Measurements from ENCODE around the gene ZNF775.

DNA sequence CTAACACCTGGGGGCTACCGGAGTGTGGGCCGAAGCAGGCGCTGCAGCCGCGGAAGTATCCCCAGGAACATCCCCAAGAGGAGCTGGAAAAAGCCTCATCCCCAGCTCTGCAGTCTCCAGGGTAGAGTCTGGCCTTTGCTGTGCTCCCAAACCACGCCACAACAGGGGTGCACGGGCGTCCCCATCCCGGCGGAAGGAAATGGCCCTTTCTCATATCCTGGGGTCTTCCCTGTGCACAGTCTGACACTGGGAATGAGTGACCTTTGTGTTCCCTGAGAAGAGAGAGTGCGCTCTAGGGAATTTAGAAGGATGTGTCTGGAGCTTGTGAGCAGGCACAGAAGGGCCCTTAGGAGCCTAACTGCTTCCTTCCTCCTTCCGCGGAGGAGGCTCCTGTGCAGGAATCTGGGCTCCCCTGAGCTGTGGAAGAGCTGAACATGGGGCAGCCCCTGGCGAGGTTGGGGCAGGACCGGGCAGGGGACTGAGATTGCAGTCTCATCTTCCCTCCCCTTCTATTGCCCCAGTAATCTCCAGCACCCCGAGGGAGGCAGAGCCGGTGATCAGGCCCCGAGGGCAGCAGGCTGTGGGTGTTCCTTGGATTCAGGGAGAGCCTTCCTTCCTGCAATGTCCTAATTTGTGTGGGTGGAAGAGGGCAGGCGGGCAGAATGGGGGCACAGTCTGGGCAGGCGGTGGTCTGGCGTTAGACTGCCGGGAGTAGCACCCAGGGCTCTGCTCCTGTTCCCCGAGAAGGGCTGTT, 9.2 kb upstream of the ZNF775 start:
- TF ChIP-seq CTCF (IDR thresholded peaks at IDR 0.05) = no peak
- TF ChIP-seq ZFX (IDR thresholded peaks at IDR 0.05; ENCODE audit: borderline replicate concordance) = no peak

Data from 22Rv1 (cell line).